Stimulated activated CD4-positive, alpha-beta T cell treated with anti-CD3 and anti-CD28 coated beads, Interleukin-1b, Interleukin-23, amount 100 ng/mL, for 4 hours (primary cell): ENCODE measurements around the gene SPDYE16.
"Not testable (repeated sequence)": the region's sequence is repeated elsewhere in the genome, so short reads cannot be mapped to it uniquely, and the experiment has no call there.

Experiments
- DNase-seq, 2 donors: peaks; one replicate each; pipeline ENCODE4 v3.0.0-alpha.2; 2020; ENCODE audit warnings: low read depth in 2 of 2

SPDYE16 gene

GRCh38 chr7:76504351-76505167 lies 38.5 kb downstream of the SPDYE16 start:
- DNase-seq: not testable (repeated sequence)

- not testable (repeated sequence) for DNase-seq
Observed at GRCh38 chr7:76503244-76503643, 39.9 kb downstream of the SPDYE16 start.

- not testable (repeated sequence) for DNase-seq
Observed at GRCh38 chr7:76502836-76503235, 40.3 kb downstream of the SPDYE16 start.

GRCh38 chr7:76502224-76502623 lies 40.9 kb downstream of the SPDYE16 start:
- not testable (repeated sequence) for DNase-seq

- not testable (repeated sequence) for DNase-seq
Observed at GRCh38 chr7:76499924-76500241, 43.2 kb downstream of the SPDYE16 start.

- DNase-seq: not testable (repeated sequence)
Observed at GRCh38 chr7:76499201-76499923, 43.7 kb downstream of the SPDYE16 start.

- not testable (repeated sequence) for DNase-seq
Observed at GRCh38 chr7:76498583-76499200, 44.4 kb downstream of the SPDYE16 start.

- DNase-seq: not testable (repeated sequence)
Observed at GRCh38 chr7:76497918-76498582, 45.0 kb downstream of the SPDYE16 start.

- DNase-seq: not testable (repeated sequence)
Observed at GRCh38 chr7:76495717-76496116, 47.4 kb downstream of the SPDYE16 start.

GRCh38 chr7:76492139-76492538 lies 51.0 kb downstream of the SPDYE16 start:
- not testable (repeated sequence) for DNase-seq

GRCh38 chr7:76487969-76488368 lies 55.1 kb downstream of the SPDYE16 start:
- DNase-seq: not testable (repeated sequence)

- DNase-seq: peak in 1 of 2 donors; percentile 21
Observed at GRCh38 chr7:76486618-76487017, 56.5 kb downstream of the SPDYE16 start.

- DNase-seq: not testable (repeated sequence)
Observed at GRCh38 chr7:76485822-76486610, 57.1 kb downstream of the SPDYE16 start.

GRCh38 chr7:76484456-76484855 lies 58.6 kb downstream of the SPDYE16 start:
- not testable (repeated sequence) for DNase-seq

GRCh38 chr7:76483081-76483480 lies 60.0 kb downstream of the SPDYE16 start:
- DNase-seq: not testable (repeated sequence)

GRCh38 chr7:76482660-76483059 lies 60.4 kb downstream of the SPDYE16 start:
- DNase-seq: not testable (repeated sequence)
